BJ (cell line): Measurements from ENCODE around the gene SDCBP2. TPM values are rescaled to one million over a fixed set of nuclear protein-coding genes. Genes with fewer than 3 reads are reported as not detected.

Experiments used
- CTCF ChIA-PET: fragments of 350-600 bp; formaldehyde crosslinking; extraction: SDS; loops from one replicate; lab custom pipeline; 2021; ENCODE audit warnings: antibody characterized with exemption, inconsistent platforms; lab: Yijun Ruan, JAX
- POLR2A ChIA-PET: fragments of 300-600 bp; sonication (Branson Sonifier 250); formaldehyde crosslinking; extraction: SDS; loops from one replicate; lab custom pipeline; 2021; ENCODE audit warnings: antibody characterized with exemption; lab: Charles Lee
- DNase-seq: peaks from one replicate; pipeline ENCODE4 v3.0.0-alpha.2; 2011; ENCODE audit warnings: low read depth
- H3K27me3 ChIP-seq: 2 replicates; pipeline ENCODE4 v1.6.0; 2011; ENCODE audit warnings: low read length; ENCODE audit not compliant: control insufficient read depth, insufficient read depth
- H3K36me3 ChIP-seq: 2 replicates; pipeline ENCODE4 v1.5.1; 2011; ENCODE audit warnings: low read length; ENCODE audit not compliant: control insufficient read depth, insufficient read depth
- H3K4me3 ChIP-seq: 2 replicates; pipeline ENCODE4 v1.5.1; 2011; ENCODE audit warnings: low read depth, mild to moderate bottlenecking, control low read depth, low read length
- CTCF ChIP-seq: IDR thresholded peaks from 2 replicates; pipeline ENCODE4 v1.5.1; 2011; ENCODE audit warnings: low read depth, mild to moderate bottlenecking, control low read depth, inconsistent platforms, low read length, moderate library complexity; ENCODE audit not compliant: insufficient read depth
- polyA plus RNA-seq: library from polyadenylated mRNA; depleted of rRNA; stranded (reverse); fragments of >200 nt; gene quantifications from 2 replicates; pipeline ENCODE4 v1.2.3, GENCODE V29; 2011

The SDCBP2 gene
- polyA plus RNA-seq, 1 experiment = 6.2 TPM

DNA sequence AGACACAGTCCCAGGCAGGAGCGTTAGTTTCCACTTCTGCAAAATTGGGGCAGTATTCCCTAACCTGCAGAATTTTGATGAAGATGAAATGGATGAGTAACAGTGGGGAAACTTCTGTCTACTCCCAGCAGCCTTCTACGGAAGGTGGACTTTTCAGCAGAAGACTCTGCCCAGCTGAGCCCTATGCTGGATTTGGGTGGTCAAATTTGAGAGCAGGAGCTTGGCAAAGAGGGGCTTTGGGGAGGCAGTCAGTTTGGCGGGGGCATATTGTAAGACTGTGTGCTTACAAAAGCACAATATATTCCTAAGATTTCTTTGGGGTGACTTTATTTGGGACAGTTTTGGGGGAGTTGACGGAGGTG, 5.4 kb upstream of the SDCBP2 start:
- Histone ChIP-seq H3K36me3 (peaks cover 3% of the 10 kb centered on the region; the same call in 1 of the 2 replicates), H3K27me3 (no peaks in the 10 kb centered on the region), H3K4me3 (no peak overlapping the region)
- no peak for TF ChIP-seq CTCF
- POLR2A ChIA-PET = no interaction called here
- CTCF ChIA-PET = no interaction called here
- DNase-seq = no peak

DNA sequence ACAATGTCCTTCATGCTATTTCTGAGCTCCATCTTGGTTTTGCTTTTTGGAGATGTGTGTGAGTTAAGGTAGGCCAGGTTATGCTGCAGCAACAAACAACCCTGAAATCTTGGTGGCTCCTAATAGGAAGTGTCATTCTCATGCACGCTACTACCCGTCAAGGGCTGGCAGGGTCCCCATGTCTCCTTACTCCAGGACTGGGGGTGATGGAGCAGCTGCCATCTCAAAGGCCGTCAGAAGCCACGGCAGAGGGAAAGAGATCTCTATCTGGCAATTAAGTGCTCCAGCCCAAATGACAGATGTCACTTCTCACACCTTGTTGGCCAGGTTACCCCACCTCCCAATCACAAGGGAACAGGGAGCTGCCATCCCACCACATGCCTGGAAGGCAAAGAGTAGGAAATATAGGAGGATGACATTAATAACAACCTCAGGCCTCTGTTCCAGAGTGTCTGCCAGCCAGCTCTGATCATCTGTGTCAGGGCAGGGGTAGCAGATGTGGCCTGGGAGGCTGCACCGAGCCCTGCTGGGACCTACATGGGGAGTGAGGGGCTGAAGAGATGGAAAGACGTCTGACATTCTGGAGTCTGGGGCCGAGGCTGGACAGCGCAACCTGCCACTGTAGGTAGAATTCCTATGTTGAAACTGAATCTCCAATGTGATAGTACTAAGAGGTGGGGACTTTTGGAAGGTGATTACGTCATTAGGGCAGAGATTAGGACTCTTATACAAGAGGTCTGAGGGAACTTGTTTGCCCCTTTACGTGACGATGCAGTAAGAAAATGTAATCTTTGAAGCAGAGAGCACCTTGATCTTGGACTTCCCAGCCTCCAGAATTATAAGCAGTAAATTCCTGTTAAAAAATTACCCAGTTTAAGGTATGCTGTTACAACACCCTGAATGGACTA, 4.8 kb upstream of the SDCBP2 start:
- Histone ChIP-seq H3K4me3 (no peak overlapping the region), H3K27me3 (no peaks in the 10 kb centered on the region), H3K36me3 (peaks cover 3% of the 10 kb centered on the region; the same call in 1 of the 2 replicates)
- POLR2A ChIA-PET = no interaction called here
- CTCF ChIA-PET = interaction anchor here (1.0 kb wide), 1 partner anchor 135 kb away, joined by 3 read pairs; no protein-coding TSS in a partner anchor
- TF ChIP-seq CTCF = no peak
- no peak for DNase-seq

DNA sequence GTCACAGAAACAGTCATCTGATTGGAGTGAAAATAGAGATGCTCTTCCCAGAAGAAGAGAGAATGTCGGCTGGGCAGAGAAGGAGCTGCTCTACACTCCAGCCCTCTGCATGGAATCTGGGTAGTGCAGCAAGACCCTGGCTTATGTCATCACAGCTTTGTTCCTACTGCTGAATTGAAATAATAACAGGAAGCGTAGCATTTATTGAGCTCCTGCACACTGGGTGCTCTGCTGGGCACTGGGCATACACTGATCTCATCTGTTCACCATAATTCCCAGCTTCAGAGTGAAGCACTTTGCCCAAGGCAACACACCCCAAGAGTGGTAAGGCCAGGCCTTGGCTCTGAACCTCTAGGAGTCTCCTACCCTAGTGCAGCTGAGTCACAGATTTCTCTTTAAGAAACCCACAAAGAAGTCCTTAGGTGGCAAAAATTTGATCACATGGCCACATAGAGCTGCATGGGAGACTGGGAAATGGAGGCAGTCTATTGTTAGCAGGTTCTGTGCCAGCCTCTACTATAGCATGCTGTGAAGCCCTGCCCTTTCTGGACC, 3.9 kb upstream of the SDCBP2 start:
- no peak overlapping the region for H3K4me3 ChIP-seq
- ChIA-PET POLR2A (no interaction called here), CTCF (interaction anchor here (0.6 to 1.0 kb wide), 2 partner anchors 136 to 1338 kb away, joined by 3 read pairs; no protein-coding TSS in a partner anchor)
- peaks cover 3% of the 10 kb centered on the region; the same call in 1 of the 2 replicates for H3K36me3 ChIP-seq
- no peak for DNase-seq
- TF ChIP-seq CTCF = no peak
- H3K27me3 ChIP-seq = no peaks in the 10 kb centered on the region

GRCh38 chr20:1331801-1332453, 3.0 kb upstream of the SDCBP2 start:
- POLR2A ChIA-PET = no interaction called here
- no peak for TF ChIP-seq CTCF

DNA sequence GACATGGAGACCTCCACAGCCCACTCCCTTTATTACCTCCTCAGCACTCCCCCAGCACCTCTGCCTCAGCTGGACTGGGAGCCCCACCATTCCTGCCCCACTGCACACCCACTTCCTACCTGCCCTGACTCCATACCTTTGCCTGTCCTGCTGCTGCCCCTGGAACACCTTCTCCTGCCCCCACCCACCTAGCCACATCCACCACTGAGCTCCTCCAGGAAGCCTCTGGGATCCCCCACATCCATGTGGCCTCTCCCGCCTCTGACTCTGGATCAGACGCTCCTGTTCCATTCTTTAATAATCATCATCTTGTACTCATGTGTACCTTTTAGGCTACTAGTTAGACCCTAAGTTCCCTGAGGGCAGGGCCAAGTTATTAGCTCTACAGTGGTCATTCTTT, 2.2 kb upstream of the SDCBP2 start:
- Histone ChIP-seq H3K36me3 (peaks cover 3% of the 10 kb centered on the region; the same call in 1 of the 2 replicates), H3K27me3 (no peaks in the 10 kb centered on the region), H3K4me3 (no peak overlapping the region)
- POLR2A ChIA-PET = no interaction called here
- CTCF ChIA-PET = no interaction called here
- no peak for DNase-seq
- no peak for TF ChIP-seq CTCF

More at GRCh38 chr20:1331801-1332453, 3.0 kb upstream of the SDCBP2 start:
- Histone ChIP-seq H3K4me3 (no peak overlapping the region), H3K27me3 (no peaks in the 10 kb centered on the region), H3K36me3 (peaks cover 3% of the 10 kb centered on the region; the same call in 1 of the 2 replicates)
- DNase-seq = no peak
- CTCF ChIA-PET = no interaction called here
